ENCODE data around the gene MIOX.
"Not testable (repeated sequence)": the region's sequence is repeated elsewhere in the genome, so short reads cannot be mapped to it uniquely, and the experiment has no call there.

The MIOX gene

DNA sequence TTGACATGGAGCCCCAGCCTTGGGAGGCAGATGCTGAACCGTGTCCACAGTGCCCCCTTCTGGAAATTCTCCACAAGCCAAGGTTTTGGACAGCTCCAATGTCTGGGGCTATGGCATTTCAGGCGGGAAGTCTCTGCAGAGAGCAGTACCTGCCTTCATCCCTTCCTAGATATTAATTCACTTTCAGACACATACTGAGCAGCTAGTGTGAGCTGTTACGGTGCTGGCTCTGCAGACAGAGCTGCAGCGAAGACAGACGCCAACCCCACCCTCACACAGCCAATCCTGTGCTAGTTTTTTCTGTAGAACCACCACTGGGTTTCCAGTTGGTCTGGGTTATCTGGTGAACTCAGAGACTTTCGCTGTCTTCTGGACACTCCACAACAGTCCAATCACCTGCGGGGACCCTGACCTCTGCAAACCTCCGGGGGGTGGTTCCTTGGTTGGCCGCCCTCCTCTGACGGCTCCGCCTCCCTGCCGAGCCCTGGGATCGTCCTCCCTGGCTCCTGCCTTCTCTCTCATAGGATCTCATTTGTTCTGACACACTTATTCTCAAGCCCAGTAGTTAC, 11.7 kb downstream of the MIOX start:
- peak; percentile 54 for DNase-seq

DNA sequence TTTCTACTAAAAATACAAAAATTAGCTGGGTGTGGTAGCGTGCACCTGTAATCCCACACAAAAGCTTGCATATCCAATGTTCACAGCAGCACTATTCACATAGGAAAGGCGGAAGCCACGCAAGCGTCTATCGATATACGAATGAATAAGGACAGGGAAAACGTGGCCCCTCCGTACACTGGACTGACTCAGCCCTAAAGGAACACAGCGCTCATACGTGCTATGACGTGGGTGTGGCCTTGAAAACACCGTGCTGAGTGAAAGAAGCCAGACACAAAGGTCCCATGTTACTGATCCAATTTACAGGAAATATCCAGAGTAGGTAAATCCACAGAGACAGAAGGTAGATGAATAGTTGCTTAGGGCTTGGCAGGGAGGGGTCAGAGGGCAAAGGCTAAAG, 13.8 kb downstream of the MIOX start:
- no peak for DNase-seq

DNA sequence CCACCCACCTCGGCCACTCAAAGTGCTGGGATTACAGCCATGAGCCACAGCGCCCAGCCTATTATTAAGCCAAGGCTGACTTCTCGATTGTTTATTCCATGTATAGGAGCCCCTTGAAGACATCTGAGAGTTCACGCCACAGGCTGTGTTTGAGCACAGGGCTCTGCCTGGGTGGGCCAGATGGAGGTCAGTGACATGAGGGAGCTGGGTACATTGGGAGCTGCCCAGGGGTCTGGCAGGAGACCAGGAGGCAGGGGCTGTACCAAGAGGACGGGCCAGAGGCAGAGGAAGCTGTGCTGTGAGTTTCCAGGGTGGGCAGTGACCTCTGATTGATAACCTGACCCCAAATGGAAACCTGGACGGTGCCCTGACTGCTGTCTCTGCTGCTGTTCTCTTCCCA, 15.4 kb downstream of the MIOX start:
- DNase-seq, result no peak

DNA sequence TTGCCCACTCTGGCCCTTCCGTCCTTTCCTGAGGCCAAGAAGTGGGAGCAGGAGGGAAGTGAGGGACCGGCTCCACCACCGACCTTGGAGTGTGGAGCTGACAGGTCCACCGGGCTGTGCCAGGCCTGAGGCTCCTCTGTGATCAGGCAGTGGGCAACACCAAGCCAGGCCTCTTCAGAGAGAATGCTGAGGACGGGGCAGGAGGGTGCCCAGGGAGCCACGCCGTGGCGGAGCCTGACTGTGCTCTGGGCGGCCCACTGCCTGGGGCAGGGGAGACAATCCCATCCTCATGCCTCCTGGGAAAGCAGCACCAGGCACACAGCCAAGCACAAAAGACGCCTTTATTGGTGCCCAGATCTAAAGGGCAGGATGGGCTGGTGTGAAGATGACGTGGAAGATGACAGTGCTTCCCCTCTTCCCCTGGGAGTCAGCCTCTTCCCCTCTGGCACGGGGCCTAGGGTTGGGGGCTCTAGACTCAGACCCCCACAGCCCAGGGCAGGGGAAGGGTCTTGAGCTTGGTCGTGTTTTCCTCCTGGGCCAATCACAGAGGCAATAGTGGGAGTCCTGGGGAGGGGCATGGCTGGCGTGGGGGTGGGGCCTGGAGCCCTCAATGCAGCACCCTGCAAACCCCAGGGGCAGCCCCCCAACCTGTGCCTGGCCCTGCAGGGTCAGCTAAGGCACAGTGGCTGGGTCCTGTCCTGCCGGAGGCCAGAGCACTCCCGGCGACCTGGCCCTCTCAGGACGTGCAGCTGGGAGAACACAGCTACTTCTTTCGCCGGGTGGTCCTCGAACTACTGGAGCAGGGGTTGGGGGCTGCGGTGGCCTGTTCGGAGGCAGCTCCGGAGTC, 16.2 kb downstream of the MIOX start:
- DNase-seq, result no peak

DNA sequence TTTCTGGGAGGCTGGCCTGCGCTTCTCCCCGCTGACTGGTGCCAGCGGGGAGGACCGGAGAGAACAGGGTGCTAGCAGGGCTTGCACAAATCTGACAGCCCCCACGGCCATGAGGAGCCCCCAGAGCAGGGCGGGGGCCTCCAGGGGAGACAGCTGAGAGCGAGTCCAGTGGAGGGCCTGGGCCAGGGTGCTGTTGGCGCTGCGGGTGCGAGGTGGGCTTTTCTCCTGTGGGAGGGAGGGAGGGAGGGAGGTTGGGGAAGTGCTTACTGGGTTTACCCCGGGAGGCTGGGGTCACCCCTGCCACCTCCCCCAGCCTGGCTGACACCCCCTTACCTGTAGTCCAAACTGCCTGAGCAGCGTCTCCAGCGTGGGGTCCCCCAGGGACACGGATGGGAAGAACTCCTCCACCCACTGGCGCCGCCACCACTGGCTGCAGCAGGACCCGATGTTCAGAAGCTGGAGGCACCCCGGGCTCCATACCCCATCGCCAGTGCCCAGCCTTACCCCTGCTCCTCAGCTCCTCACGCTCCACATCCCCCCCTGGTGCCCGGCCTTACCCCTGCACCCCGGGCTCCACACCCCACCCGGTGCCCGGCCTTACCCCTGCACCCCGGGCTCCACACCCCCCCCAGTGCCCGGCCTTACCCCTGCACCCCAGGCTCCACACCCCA, 17.0 kb downstream of the MIOX start:
- DNase-seq, result no peak

DNA sequence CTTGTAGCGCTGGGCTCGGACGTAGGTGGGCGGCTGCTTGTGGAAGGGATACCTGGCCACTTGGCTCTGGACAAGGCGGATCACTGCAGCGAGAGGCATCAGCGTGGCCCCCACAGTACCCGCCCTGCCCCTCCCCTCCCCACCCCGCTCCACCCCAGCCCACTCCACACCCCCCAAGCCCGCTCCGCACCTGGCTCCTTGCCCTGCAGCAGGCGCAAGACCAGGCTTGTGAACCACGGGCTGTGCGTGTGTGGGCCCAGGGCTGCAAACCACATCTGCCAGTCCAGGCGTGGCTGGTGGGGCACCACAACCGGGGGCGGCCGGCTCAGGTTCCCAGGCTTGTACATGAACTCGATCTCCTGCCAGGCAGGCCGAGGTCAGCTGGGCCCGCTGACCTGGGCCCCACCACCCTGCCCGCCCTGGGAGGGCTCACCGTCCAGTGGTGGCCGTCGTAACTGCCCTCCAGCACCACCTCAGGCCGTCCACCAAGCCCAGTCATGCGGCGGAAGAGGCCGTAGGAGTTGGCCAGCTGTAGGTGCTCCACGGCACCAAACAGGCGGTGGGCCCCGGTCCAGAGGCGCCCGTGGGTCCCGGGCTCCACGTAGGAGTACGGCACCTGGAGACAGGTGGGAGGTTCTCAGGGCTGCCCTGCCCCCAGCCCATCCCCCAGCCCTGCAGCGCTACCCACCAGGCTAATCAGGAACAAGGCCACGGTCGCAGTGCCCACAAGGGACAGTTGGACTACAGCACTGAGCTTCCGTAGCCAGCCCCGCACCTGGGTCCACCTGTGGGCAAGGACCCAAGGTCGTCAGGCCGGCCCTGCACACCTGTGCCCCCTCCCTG, 17.9 kb downstream of the MIOX start:
- DNase-seq, result no peak

DNA sequence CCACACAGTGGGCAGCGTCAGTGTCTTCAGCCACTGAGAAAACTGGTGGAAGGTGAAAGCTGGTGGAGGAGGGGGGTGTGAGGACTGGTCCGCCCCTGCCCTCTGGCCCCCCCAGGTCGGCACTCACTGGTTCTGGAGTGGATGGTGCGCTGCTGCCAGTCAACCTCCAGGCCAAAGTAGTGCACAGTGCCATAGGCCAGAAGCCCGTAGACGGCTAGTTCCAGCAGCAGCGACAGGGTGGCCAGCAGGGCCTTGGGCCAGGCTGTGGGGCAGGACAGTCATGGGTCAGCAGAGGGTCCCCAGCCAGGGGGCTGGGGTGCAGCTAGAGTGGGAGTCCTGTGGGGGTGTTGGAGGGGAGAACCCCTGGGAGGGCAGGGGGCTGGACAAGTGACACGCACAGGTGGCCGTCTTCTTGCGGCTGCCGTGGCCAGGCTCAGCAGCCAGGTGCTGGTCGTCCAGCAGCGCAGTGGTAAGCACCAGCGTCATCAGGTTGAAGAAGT, 18.7 kb downstream of the MIOX start:
- DNase-seq, result no peak

DNA sequence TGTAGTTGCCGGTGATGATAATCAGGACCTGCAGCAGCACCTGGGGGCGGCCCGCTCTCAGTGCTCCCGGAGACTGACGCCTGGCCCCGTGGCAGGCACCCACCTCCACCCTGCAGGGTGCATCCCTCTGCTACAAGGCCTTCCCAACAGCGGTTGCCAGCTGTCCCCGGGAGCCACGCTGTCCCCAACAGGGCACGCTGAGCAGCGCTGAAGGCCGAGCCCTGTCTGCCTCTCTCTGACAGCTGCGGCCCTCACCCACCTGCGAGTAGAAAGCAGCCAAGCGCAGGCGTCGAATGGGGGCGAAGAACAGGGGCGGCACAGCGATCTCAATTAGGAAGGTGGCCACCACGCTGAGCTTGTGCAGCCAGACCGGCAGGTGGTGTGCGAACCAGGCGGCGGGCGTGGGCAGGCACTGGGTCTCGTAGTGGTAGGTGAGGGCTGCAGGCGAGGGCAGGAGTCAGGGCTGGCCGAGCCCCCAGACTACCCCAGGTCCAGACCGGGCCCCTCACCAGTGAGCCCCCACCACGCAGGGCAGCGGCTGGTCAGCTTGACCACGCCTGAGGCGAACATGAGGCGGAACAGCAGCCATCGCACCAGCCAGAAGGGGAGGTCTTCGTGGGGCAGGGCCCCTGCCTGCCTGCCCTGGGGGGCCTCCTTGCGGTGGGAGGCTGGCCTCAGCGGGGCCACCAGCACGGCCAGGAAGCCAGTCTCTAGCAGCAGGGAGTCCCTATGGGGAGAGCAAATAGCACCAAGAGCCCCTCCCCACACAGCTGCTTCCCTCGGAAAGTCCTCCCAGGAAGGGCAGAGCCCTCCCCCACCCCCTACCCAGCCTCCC, 19.3 kb downstream of the MIOX start:
- DNase-seq, result no peak

DNA sequence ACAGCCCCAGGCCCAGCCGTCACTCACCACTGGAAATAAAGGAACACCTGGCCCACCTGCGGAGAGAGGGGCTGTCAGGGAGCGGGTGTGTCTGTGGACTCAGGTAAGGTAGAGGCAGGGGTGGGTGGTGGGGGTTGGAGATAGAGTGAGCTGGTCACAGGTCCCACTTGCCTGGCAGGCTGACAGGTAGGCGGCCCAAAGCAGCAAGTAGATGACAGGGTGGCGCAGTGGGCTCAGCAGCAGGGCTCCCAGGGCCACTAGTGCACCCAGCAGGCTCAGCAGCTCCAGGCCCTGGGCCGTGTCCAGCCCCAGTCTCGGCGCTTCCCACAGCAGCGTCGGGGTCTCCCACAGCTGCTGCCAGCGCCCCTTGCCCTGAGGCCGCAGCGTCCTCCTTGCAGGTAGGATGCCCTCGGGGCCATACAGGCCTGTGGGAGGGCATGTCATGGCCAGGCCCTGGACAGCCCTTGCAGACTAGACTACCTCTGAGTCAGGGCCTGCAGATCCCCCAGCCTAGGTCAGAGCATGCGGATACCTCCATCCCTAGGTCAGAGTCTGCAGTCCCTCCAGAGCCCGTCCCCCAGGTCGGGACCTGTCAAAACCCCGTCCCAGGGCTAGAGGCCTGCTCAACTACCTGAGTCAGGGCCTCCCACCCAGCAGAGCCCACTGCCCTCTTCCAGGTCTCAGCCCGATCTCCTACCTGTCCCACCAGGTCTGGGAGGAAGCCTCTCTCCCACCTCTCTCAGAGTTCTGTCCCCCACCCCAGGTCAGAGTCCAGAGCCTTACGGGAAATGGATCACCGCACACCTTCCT, 20.2 kb downstream of the MIOX start:
- DNase-seq, result peak; percentile 13

DNA sequence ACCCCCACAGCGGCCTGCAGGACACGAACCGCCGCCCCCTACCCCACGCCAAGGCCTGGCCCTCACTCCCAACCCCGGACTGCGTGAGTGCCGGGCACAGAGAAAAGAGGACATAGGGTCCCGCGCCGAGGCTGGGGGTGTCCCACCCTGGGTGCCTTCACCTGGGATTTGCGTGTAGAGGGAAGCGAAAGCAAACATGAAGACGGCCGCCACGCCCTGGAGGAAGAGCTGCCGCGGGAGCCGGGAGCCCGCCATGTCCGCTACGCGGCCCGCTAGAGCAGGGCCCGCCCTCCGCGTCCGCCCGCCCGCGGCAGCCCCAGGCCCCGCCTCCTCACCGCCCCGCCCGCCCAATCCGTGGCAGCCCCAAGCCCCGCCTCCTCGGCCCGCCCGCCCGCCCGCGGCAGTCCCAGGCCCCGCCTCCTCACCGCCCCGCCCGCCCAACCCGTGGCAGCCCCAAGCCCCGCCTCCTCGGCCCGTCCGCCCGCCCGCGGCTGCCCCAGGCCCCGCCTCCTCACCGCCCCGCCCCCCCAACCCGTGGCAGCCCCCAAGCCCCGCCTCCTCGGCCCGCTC, 20.8 kb downstream of the MIOX start, which contains the start of gene LMF2:
TSS of gene LMF2 (minus strand) at position 282 of the 570 bp plus-strand sequence. CDS start at position 255, 27 bp downstream.
- DNase-seq, result peak; percentile 94

DNA sequence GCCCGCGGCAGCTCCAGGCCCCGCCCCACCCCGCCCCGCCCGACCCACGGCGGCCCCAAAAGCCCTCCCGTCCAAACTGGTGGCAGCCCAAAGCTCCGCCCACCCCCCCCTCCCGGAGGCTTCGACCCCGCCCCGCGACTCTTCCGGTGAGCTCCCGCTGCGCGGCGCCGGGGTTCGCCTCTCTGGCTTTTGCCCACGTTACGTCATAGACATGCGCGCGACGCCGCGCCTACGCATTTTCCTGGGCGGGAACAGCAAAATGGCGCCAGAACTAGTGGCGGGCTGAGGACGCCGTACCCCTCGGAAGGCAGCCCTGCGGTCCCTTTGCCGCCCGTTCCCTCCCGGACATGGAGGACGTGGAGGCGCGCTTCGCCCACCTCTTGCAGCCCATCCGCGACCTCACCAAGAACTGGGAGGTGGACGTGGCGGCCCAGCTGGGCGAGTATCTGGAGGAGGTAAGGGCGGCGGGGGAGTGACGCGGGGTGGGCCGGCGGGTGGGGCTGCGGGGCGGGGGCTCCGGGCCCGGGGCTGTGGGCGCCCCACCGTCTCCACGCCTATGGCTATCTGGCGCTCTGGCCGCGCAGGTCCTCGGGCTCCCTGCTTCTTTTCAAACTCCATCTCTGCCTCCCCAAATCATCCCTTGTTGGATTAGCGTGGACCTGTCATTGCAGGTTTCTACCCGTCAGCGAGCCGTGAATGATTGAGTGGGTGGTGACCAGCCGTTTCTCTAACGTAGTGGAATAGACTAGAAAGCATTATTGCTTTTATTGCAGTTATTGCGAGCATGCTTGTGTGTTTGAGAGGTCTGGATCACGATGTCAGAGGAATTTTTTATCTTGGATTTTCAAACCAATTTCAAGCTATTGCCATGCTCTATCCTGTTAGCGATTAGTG, 21.6 kb downstream of the MIOX start, which contains the start of gene NCAPH2:
TSS of gene NCAPH2 (plus strand) at position 234 of the 894 bp plus-strand sequence. CDS start at position 348, 114 bp downstream.
- peak; percentile 98 for DNase-seq

DNA sequence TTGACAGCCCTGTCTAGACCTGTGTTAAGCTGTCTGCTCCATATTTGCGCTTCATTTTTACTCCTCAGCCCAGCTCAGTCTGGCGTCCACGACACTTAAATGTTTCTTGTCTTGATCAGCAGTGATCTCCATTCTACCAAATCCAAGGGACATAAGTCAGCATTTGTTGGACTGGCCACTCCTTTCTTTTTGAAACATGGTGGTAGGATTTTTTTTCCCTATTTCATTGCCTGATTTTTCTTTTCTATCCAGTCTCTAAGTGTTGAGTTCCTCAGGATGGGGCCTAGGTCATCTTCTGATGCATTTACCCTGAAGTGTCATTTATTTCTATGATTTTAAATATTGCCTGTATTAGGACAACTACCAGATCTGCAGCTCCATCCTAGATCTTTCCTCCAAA, 22.2 kb downstream of the MIOX start:
- no peak for DNase-seq

DNA sequence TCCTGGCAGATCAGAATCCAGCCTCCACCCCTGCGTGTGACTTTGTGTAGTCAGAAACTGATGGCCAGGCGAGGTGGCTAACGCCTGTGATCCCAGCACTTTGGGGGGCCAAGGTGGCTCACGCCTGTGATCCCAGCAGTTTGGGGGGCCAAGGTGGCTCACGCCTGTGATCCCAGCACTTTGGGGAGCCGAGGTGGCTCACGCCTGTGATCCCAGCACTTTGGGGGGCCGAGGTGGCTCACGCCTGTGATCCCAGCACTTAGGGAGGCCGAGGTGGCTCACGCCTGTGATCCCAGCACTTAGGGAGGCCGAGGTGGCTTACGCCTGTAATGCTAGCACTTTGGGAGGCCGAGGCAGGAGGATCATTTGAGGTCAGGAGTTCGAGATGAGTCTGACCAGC, 26.5 kb downstream of the MIOX start:
- DNase-seq, result no peak

DNA sequence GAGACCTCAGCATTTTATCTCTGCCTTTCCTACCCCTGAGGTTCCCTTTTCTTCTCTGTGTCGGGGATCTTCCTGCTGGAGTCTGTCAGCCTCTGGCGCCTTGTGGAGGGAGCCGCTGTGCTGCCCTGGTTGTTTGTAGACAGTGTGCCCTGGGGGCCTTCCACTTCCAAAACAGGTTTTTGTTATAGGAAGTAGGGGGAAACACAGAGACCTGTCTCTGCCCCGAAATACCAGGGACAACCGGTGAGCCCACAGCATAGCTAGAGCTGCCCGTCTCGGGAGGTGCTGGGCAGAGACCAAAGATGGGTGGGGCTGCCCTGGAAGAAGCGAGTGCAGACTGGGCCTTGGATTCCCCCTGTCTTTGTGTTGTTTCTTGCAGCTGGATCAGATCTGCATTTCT, 29.4 kb downstream of the MIOX start:
- no peak for DNase-seq

DNA sequence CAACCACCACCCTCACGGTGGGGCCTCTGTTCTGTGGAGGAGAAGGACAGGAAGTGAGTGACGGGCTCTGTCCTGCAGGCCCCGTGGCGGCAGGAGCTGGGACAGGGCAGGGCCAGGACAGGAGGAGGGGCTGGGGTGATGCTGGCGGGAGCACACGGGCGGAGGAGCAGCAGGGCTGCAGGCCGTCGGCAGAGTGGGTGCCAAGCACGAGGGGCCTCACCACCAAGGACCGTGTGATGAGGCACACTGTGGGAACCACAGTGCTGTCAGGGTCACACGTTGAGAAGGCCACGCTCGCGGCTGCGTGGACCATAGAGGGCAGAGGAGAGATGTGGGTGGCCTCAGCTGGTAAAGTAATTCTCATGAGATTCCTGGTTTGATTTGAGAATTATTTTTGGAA, 30.2 kb downstream of the MIOX start:
- no peak for DNase-seq

DNA sequence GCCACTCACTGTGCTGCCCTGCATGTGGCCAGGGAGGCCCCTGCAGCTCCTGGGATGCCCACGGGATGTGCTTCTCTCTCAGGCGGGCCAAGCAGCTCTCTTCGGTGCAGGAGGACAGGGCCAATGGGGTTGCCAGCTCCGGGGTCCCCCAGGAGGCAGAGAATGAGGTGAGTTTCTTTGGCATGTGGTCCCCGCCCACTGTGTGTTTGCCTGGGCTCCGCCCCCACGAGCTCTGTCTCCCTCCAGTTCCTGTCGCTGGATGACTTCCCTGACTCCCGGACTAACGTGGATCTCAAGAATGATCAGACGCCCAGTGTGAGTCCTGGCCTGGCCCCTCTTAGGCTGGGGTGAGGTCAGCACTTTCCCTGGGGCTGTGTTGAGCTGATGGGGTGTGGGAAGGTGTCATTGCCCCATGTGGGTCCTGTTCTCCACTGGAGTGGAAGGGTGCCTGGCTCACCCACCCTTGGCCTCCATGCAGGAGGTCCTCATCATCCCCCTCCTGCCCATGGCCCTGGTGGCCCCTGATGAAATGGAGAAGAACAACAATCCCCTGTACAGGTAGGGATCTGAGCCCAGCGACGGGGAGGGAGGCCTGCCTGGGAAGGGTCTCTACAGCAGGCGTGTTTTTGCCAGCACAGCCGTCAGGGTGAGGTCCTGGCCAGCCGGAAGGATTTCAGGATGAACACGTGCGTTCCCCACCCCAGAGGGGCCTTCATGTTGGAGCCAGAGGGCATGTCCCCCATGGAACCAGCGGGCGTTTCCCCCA, 31.0 kb downstream of the MIOX start:
- no peak for DNase-seq

DNA sequence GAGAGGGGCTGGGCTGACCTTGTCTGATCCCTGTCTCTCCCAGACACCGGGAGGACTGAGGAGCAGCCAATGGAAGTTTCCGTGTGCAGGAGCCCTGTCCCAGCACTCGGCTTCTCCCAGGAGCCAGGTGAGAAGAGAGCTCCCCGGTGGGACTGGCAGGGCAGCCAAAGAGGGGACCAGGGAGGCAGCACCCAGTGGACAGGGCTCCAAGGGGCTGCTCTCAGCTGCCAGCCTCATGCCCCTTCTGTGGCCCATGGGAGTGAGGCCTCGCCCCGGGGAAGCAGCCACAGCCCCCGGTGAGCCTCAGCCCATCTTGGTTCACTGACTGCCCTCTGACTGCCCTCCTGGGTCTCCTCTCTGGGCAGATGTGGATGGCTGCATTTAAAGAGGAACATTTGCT, 31.9 kb downstream of the MIOX start:
- no peak for DNase-seq

DNA sequence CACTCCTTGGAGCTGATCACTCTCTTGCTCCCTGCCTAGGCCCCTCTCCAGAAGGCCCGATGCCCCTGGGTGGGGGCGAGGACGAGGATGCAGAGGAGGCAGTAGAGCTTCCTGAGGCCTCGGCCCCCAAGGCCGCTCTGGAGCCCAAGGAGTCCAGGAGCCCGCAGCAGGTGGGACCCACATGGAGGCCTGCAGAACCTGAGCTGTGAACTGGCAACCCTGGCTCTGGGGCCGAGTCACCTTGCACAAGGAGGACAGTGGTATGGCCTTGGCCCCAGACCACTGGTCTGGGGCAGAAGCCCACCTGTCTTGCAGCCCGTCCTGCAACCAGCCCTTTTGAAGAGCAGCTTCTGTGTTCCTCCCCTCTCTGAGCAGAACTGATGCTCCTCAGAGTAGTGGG, 32.5 kb downstream of the MIOX start:
- DNase-seq, result no peak

DNA sequence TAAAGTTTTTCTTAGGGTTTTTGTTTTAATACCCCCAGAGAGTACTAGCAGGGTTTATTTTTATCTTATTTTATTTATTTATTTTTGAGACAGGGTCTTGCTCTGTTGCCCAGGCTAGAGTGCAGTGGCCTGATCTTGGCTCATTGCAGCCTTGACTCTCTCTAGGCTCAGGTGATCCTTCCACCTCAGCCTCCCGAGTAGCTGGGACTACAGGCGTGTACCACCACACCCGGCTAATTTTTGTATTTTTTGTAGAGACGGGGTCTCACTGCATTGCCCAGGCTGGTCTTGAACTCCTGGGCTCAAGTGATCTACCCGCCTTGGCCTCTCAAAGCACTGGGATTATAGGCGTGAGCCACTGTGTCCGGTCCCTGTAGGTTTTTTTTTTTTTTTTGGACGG, 33.5 kb downstream of the MIOX start:
- DNase-seq, result not testable (repeated sequence)
